Chondrocyte (in vitro differentiated cells): ENCODE results near the gene AZIN2. TPM values are rescaled to one million over a fixed set of nuclear protein-coding genes. Genes with fewer than 3 reads are reported as not detected.

Experiments
- DNase-seq: peaks from one replicate; pipeline ENCODE4 v3.0.0; 2021; ENCODE audit warnings: mixed read lengths, low spot score
- H3K27ac Mint-ChIP-seq: one replicate; pipeline ENCODE4 v1.8.0; 2021; ENCODE audit warnings: mild to moderate bottlenecking, moderate library complexity, mixed read lengths; ENCODE audit not compliant: unreplicated experiment
- H3K27me3 Mint-ChIP-seq: 2 replicates; pipeline ENCODE4 v1.8.0; 2021; ENCODE audit warnings: low read depth, mixed read lengths
- H3K36me3 Mint-ChIP-seq: 2 replicates; pipeline ENCODE4 v1.8.0; 2021; ENCODE audit warnings: low read depth, mixed read lengths
- H3K4me1 Mint-ChIP-seq: 2 replicates; pipeline ENCODE4 v1.8.0; 2021; ENCODE audit warnings: low read depth, mild to moderate bottlenecking, mixed read lengths
- H3K4me3 Mint-ChIP-seq: one replicate; pipeline ENCODE4 v1.8.0; 2021; ENCODE audit warnings: mild to moderate bottlenecking, moderate library complexity, mixed read lengths; ENCODE audit not compliant: unreplicated experiment
- H3K9me3 Mint-ChIP-seq: 2 replicates; pipeline ENCODE4 v1.8.0; 2021; ENCODE audit warnings: low read depth, mixed read lengths
- CTCF ChIP-seq: fragments of 200-600 bp; sonication (generic); IDR thresholded peaks from 2 replicates; pipeline ENCODE4 v1.5.0; 2021; ENCODE audit warnings: antibody characterized with exemption, mild to moderate bottlenecking, moderate library complexity
- total RNA-seq: library from RNA; stranded (reverse); gene quantifications from 3 replicates; pipeline ENCODE4 v1.2.1, GENCODE V29; 2021

AZIN2 gene
- total RNA-seq, 1 donor from 2014 or later, result 3.5 TPM

- H3K4me3 Mint-ChIP-seq, result peak overlapping the region; percentile 78
Observed at GRCh38 chr1:33082575-33083108, 1.7 kb downstream of the AZIN2 start.

GRCh38 chr1:33085332-33085731, 4.4 kb downstream of the AZIN2 start:
- H3K27me3 Mint-ChIP-seq, result no peaks in the 10 kb centered on the region
- H3K27ac Mint-ChIP-seq, result no peak overlapping the region
- peaks cover 26% of the 10 kb centered on the region for H3K4me1 Mint-ChIP-seq
- no peak overlapping the region for H3K4me3 Mint-ChIP-seq
- no peaks in the 10 kb centered on the region for H3K9me3 Mint-ChIP-seq
- TF ChIP-seq CTCF, result no peak
- H3K36me3 Mint-ChIP-seq, result no peaks in the 10 kb centered on the region
- no peak for DNase-seq

More at GRCh38 chr1:33082575-33083108, 1.7 kb downstream of the AZIN2 start:
- no peak for TF ChIP-seq CTCF
- Mint-ChIP-seq H3K9me3 (no peaks in the 10 kb centered on the region), H3K36me3 (no peaks in the 10 kb centered on the region), H3K27ac (no peak overlapping the region), H3K4me1 (peaks cover 17% of the 10 kb centered on the region), H3K27me3 (no peaks in the 10 kb centered on the region)
- DNase-seq, result no peak

- no peak overlapping the region for H3K4me3 Mint-ChIP-seq
- peaks cover 22% of the 10 kb centered on the region for H3K4me1 Mint-ChIP-seq
- no peaks in the 10 kb centered on the region for H3K9me3 Mint-ChIP-seq
- H3K27ac Mint-ChIP-seq, result no peak overlapping the region
- TF ChIP-seq CTCF, result peak; percentile 92
- no peaks in the 10 kb centered on the region for H3K36me3 Mint-ChIP-seq
- DNase-seq, result no peak
- no peaks in the 10 kb centered on the region for H3K27me3 Mint-ChIP-seq
Observed at GRCh38 chr1:33086384-33086850, 5.5 kb downstream of the AZIN2 start.

GRCh38 chr1:33087677-33088076, 6.7 kb downstream of the AZIN2 start:
- no peaks in the 10 kb centered on the region for H3K9me3 Mint-ChIP-seq
- TF ChIP-seq CTCF, result no peak
- H3K27me3 Mint-ChIP-seq, result no peaks in the 10 kb centered on the region
- peaks cover 14% of the 10 kb centered on the region for H3K4me1 Mint-ChIP-seq
- H3K36me3 Mint-ChIP-seq, result no peaks in the 10 kb centered on the region
- no peak for DNase-seq
- no peak overlapping the region for H3K4me3 Mint-ChIP-seq
- no peak overlapping the region for H3K27ac Mint-ChIP-seq

- no peak for TF ChIP-seq CTCF
- Mint-ChIP-seq H3K4me1 (peaks cover 12% of the 10 kb centered on the region), H3K4me3 (no peak overlapping the region), H3K36me3 (no peaks in the 10 kb centered on the region), H3K27ac (no peak overlapping the region), H3K9me3 (no peaks in the 10 kb centered on the region), H3K27me3 (no peaks in the 10 kb centered on the region)
- DNase-seq, result no peak
Observed at GRCh38 chr1:33088119-33088906, 7.4 kb downstream of the AZIN2 start.
